ENCODE results near the gene CNOT2.

DNA sequence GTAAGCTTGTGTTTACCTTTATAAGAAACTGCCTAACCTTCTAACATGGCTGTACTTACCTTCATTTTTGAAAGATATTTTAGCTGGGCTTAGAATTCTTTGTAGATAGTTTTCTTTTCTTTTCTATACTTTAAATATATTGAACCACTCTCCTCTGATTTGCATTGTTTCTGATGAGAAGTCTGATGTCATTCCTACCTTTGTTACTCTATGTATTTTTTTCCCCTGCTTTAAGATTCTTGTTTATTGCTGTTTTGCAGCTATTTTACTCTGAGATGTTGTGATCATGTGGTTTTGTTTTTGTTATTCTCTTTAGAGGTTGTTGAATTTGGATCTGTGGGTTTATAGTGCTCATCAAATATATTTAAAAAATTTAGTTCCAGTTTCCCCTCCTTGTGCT lies 31.8 kb downstream of the CNOT2 start:
- TF ChIP-seq CTCF (IDR thresholded peaks at IDR 0.05) (no peak), POLR2A (IDR thresholded peaks at IDR 0.05) (no peak)

All from heart left ventricle (tissue), 13 donors.